Mucosa of stomach (tissue), 1 donor: ENCODE data around the gene MRPL44.

Source experiments
- H3K27me3 ChIP-seq: one replicate; pipeline ENCODE4 v1.7.0; 2013; ENCODE audit warnings: mild to moderate bottlenecking, low read length; ENCODE audit not compliant: control insufficient read depth, insufficient read depth
- H3K36me3 ChIP-seq: one replicate; pipeline ENCODE4 v1.7.0; 2013; ENCODE audit warnings: low read length; ENCODE audit not compliant: control insufficient read depth, insufficient read depth
- H3K4me1 ChIP-seq: one replicate; pipeline ENCODE4 v1.7.0; 2013; ENCODE audit warnings: mild to moderate bottlenecking, low read length; ENCODE audit not compliant: control insufficient read depth, insufficient read depth
- H3K4me3 ChIP-seq: one replicate; pipeline ENCODE4 v1.7.0; 2013; ENCODE audit warnings: low read length
- H3K9ac ChIP-seq: one replicate; pipeline ENCODE4 v1.7.0; 2013; ENCODE audit warnings: mild to moderate bottlenecking, low read length, moderate library complexity
- H3K9me3 ChIP-seq: one replicate; pipeline ENCODE4 v1.7.0; 2013; ENCODE audit warnings: mild to moderate bottlenecking, low read length, moderate library complexity; ENCODE audit not compliant: control insufficient read depth
- donor health status: Pancreatic carcinoma.

Gene MRPL44

DNA sequence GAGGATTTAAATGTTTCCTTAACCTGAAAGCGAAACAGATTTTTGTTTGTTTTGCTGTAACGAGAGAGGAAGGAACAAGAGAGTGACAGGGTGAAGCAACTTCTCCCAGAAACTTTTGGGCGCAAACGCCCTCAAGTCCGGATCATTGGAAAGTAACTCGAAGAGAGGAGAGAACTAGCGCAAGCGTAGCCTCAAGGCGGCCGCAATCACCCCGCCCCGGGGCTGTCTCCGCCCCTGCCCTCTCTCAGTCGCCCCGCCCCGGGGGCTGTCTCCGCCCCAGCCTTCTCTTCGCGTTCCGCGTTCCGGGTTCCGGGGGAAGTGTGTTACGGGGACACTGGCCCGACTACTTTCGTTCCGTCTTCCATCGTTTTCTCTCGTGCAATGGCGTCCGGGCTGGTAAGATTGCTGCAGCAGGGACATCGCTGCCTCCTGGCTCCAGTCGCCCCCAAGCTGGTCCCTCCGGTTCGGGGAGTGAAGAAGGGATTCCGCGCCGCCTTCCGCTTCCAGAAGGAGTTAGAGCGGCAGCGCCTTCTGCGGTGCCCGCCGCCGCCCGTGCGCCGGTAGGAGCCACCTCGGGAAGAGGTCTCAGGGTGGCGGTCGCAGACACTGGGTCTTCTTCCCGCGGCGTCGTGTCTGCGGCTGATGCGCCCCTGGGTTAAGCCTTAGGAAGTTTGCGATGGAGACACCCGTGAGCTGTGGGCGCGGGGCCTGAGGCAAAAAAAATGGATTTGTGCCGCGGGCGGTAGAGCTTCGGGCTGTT, at the start of gene MRPL44:
Gene MRPL44 (plus strand): TSS at position 372 of the 760 bp plus-strand sequence. CDS start 10 bp downstream, at position 382.
- H3K4me1 ChIP-seq: peaks cover 13% of the 10 kb centered on the region
- H3K36me3 ChIP-seq: no peaks in the 10 kb centered on the region
- peak within 1 kb of the TSS; percentile 53 for H3K4me3 ChIP-seq
- H3K9ac ChIP-seq: peak within 1 kb of the TSS; percentile 83
- no peaks in the 10 kb centered on the region for H3K9me3 ChIP-seq
- H3K27me3 ChIP-seq: no peaks in the 10 kb centered on the region

DNA sequence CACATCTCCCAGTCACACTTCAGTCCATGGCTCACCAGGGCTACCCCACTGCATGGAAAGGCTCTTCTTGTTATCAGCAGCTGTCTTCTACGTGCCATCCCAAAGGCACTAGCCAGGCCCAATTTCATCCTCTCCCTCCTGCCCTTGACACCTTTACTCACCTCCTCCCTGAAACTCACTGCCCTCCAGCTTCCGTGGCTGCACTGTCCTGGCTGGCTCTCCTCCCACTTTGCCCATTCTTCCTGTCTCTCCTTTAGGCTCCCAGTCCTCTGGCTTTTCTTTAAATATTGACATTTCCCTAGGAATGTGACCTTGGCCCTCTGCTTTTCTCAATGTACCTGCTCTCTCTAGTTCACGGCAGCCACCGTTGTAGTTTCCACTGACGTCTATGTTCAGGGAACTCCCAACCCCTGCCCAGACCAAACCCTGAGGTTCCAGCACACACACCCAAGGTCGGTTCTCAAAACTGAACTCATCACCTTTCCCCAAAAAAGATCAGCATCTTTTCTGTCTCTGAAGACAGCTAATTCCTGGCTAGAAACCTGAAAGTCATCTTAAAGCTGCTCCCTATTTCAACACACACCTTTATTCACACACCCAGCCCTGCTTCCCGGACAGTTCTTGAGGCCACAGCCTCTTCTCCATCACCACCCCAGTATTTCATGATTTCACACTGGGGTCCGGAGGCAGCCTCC, 48.8 kb upstream of the MRPL44 start:
- no peak overlapping the region for H3K4me3 ChIP-seq
- no peaks in the 10 kb centered on the region for H3K9me3 ChIP-seq
- peaks cover 17% of the 10 kb centered on the region for H3K4me1 ChIP-seq
- no peaks in the 10 kb centered on the region for H3K27me3 ChIP-seq
- no peak overlapping the region for H3K9ac ChIP-seq
- H3K36me3 ChIP-seq: no peaks in the 10 kb centered on the region

GRCh38 chr2:223909001-223909741, 48.1 kb upstream of the MRPL44 start:
- H3K9ac ChIP-seq: no peak overlapping the region
- H3K4me1 ChIP-seq: peaks cover 17% of the 10 kb centered on the region
- no peaks in the 10 kb centered on the region for H3K36me3 ChIP-seq
- H3K9me3 ChIP-seq: no peaks in the 10 kb centered on the region
- H3K4me3 ChIP-seq: no peak overlapping the region
- H3K27me3 ChIP-seq: no peaks in the 10 kb centered on the region

DNA sequence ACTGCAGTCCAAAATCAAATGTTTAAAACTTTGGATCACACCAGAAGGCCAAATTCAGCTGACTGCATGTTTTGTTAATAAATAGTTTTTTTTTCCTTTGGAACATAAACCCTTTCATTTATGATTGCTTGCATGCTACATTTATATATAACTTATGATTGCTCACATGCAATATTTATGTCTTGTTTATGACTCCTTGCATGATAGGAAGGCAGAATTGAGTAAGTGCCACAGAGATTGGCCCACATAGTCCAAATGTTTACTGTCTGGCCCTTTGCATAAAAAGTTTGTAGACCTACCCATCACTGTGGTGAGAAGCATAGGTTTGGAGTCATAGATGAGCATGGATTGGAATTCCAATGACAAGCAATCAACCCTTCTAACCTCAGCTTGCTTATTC, 42.9 kb upstream of the MRPL44 start:
- Histone ChIP-seq H3K4me1 (peaks cover 4% of the 10 kb centered on the region), H3K9me3 (no peaks in the 10 kb centered on the region), H3K9ac (no peak overlapping the region), H3K27me3 (no peaks in the 10 kb centered on the region), H3K36me3 (no peaks in the 10 kb centered on the region), H3K4me3 (no peak overlapping the region)

DNA sequence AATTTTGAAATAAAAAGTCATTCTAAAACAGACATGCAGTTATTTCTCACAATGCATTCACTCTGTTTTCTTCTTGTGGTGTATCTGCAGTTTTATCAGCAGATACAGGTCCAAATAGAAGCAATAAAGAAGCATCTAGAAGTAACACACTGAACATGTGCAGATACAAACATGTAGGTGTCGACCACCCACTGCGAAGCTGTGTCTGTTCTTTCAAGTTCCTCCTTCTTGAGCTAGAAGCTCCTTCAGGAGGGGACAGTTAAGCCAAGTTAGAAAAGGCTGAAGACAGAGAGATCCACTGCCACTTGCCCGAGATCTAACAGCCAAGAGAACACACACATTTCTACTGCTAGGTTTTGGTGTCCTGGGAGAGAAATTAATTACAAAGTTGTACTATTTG, 42.2 kb upstream of the MRPL44 start:
- H3K4me3 ChIP-seq: no peak overlapping the region
- no peak overlapping the region for H3K9ac ChIP-seq
- H3K4me1 ChIP-seq: no peaks in the 10 kb centered on the region
- no peaks in the 10 kb centered on the region for H3K9me3 ChIP-seq
- no peaks in the 10 kb centered on the region for H3K36me3 ChIP-seq
- H3K27me3 ChIP-seq: no peaks in the 10 kb centered on the region

DNA sequence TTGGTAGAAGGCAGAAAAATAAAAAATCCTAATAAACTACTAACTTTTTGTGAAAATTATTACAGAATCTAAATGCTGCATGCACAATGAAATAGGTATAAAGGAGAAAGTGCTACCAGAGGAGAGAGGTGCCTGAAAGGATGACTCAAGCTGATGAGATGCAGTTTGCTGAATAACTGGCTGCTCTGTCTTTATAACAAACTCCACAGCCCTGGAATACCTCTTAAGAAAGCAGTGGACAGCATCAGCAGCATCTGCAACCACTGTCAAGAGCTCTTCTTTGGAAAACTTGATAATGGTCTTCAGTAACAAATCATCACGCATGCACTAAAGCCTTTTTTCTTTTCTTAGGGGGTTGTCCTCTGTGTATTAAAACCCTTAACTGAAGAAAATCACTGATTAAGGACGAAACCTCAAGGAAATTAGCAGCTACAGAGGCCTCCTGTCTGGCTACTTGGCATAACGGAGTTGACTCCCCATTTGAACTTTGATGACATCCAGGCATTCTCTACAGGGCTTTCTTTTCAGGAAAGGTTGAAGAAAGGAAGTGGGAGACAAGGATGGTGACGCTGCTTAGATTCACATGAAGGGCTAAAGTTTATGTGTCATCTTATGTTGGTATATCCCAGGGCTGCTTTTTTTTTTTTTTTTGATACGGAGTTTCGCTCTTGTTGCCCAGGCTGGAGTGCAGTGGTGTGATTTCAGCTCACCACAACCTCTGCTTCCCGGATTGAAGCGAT, 40.9 kb upstream of the MRPL44 start:
- Histone ChIP-seq H3K9ac (no peak overlapping the region), H3K4me1 (no peaks in the 10 kb centered on the region), H3K4me3 (no peak overlapping the region), H3K27me3 (no peaks in the 10 kb centered on the region), H3K9me3 (no peaks in the 10 kb centered on the region), H3K36me3 (no peaks in the 10 kb centered on the region)

GRCh38 chr2:223918671-223919134, 38.6 kb upstream of the MRPL44 start:
- no peaks in the 10 kb centered on the region for H3K4me1 ChIP-seq
- H3K36me3 ChIP-seq: no peaks in the 10 kb centered on the region
- no peaks in the 10 kb centered on the region for H3K27me3 ChIP-seq
- no peak overlapping the region for H3K9ac ChIP-seq
- H3K9me3 ChIP-seq: no peaks in the 10 kb centered on the region
- no peak overlapping the region for H3K4me3 ChIP-seq

- Histone ChIP-seq H3K9ac (no peak overlapping the region), H3K4me3 (no peak overlapping the region), H3K9me3 (no peaks in the 10 kb centered on the region), H3K4me1 (no peaks in the 10 kb centered on the region), H3K27me3 (no peaks in the 10 kb centered on the region), H3K36me3 (no peaks in the 10 kb centered on the region)
Measured at GRCh38 chr2:223920109-223920508, 37.2 kb upstream of the MRPL44 start.

DNA sequence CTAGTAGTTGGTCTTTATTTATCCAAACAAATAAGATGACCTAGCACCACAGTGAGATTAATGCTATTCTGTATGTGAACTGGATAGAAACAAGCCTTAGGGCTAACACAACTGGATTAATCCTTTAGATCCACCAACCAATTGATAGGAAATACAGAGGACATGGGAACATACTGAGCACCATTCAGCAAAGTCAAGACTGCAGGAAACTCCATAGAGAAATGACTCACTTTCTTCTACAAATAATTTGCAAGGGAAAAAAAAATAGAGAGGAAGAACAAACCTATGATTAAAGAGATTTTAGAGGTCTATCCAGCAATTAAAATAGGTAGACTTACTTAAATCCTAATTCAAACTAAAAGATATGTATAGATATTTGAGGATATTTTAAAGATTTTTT, 36.1 kb upstream of the MRPL44 start:
- Histone ChIP-seq H3K4me1 (no peaks in the 10 kb centered on the region), H3K9me3 (no peaks in the 10 kb centered on the region)

DNA sequence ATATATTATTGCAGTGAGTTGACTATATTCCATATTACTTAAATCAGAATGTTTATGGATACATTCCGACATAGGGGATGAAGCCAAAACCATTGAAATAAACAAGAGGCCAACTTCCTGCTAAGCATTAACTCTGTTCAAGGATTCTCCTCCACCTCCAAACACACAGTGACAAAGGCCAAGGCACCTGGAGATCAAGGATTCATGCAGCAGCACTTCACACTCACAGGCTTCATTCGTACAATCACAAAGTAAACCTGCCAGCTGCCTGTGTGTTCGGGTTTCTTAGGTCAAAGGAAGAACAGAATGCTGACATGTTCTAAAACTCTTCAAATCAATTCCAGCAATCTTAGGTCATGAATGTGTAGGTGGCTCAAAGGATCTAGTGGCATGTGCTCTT, 35.0 kb upstream of the MRPL44 start:
- Histone ChIP-seq H3K4me3 (no peak overlapping the region), H3K9ac (no peak overlapping the region), H3K36me3 (no peaks in the 10 kb centered on the region), H3K9me3 (no peaks in the 10 kb centered on the region), H3K27me3 (no peaks in the 10 kb centered on the region), H3K4me1 (no peaks in the 10 kb centered on the region)

More for the DNA sequence above, 36.1 kb upstream of the MRPL44 start:
- Histone ChIP-seq H3K36me3 (no peaks in the 10 kb centered on the region), H3K9ac (no peak overlapping the region), H3K27me3 (no peaks in the 10 kb centered on the region), H3K4me3 (no peak overlapping the region)

GRCh38 chr2:223923976-223924375, 33.3 kb upstream of the MRPL44 start:
- Histone ChIP-seq H3K27me3 (no peaks in the 10 kb centered on the region), H3K4me3 (no peak overlapping the region), H3K9me3 (no peaks in the 10 kb centered on the region), H3K9ac (no peak overlapping the region), H3K4me1 (no peaks in the 10 kb centered on the region), H3K36me3 (no peaks in the 10 kb centered on the region)
